SK-N-SH (cell line): ENCODE results near the gene ITGAV. TPM values are rescaled to one million over a fixed set of nuclear protein-coding genes. Genes with fewer than 3 reads are reported as not detected.

Experiments
- CTCF ChIA-PET: fragments of 300-600, 350-600 bp; formaldehyde crosslinking; extraction: SDS; loops from one replicate; lab custom pipeline; 2021; lab: Yijun Ruan, JAX
- POLR2A ChIA-PET: fragments of 350-600 bp; sonication (Branson Sonifier 250); formaldehyde crosslinking; extraction: SDS; loops from one replicate; lab custom pipeline; 2020; ENCODE audit warnings: antibody characterized with exemption, inconsistent platforms; lab: Yijun Ruan, JAX
- DNase-seq: peaks from one replicate; pipeline ENCODE4 v3.0.0; 2012
- H2AFZ ChIP-seq: fragments of 200-600 bp; sonication (generic); 2 replicates; pipeline ENCODE4 v1.8.1; 2016; ENCODE audit warnings: antibody characterized with exemption, mild to moderate bottlenecking, low read depth
- H3F3A ChIP-seq: fragments of 200-600 bp; sonication (generic); replicated peaks from 2 replicates; pipeline ENCODE3; 2016; ENCODE audit warnings: antibody characterized with exemption, mild to moderate bottlenecking; ENCODE audit not compliant: insufficient read depth
- H3K27ac ChIP-seq, 2 experiments: fragments of 200-500 bp in 1 of 2; fragments of 200-600 bp in 1 of 2; sonication (Bioruptor generic) in 1 of 2; sonication (generic), shearing (Covaris generic) in 1 of 2; 2 replicates each; pipeline versions ENCODE4 v1.5.1 to v1.6.1; 2014 to 2016; ENCODE audit warnings: low read depth in 2 of 2, inconsistent platforms in 1 of 2, low read length in 1 of 2, mild to moderate bottlenecking in 1 of 2, mixed read lengths in 1 of 2
- H3K27me3 ChIP-seq: fragments of 200-600 bp; sonication (generic), shearing (Covaris generic); 2 replicates; pipeline ENCODE4 v1.6.1; 2016; ENCODE audit warnings: mixed run types; ENCODE audit not compliant: insufficient read depth
- H3K36me3 ChIP-seq, 2 experiments: fragments of 200-500 bp in 1 of 2; fragments of 200-600 bp in 1 of 2; sonication (Bioruptor generic) in 1 of 2; sonication (generic) in 1 of 2; replicated peaks in 1 of 2; 2 replicates each; pipeline versions ENCODE3 to v1.5.1; 2014 to 2016; ENCODE audit warnings: low read length in 1 of 2, mild to moderate bottlenecking in 1 of 2; ENCODE audit not compliant: insufficient read depth in 2 of 2, control insufficient read depth in 1 of 2
- H3K4me1 ChIP-seq, 2 experiments: fragments of 200-500 bp in 1 of 2; fragments of 200-600 bp in 1 of 2; sonication (Bioruptor generic) in 1 of 2; sonication (generic), shearing (Covaris generic) in 1 of 2; 2 replicates each; pipeline versions ENCODE4 v1.5.1 to v1.6.1; 2014 to 2016; ENCODE audit warnings: low read depth in 1 of 2, low read length in 1 of 2, mixed run types in 1 of 2; ENCODE audit not compliant: insufficient read depth in 2 of 2, control insufficient read depth in 1 of 2
- H3K4me2 ChIP-seq: fragments of 200-600 bp; sonication (generic), shearing (Covaris generic); 2 replicates; pipeline ENCODE4 v1.6.1; 2017; ENCODE audit warnings: mixed run types
- H3K4me3 ChIP-seq, 2 experiments: fragments of 200-500 bp in 1 of 2; fragments of 200-600 bp in 1 of 2; sonication (Bioruptor generic) in 1 of 2; sonication (generic), shearing (Covaris generic) in 1 of 2; 2 replicates each; pipeline versions ENCODE4 v1.5.1 to v1.8.1; 2014 to 2016; ENCODE audit warnings: low read depth in 2 of 2, inconsistent platforms in 1 of 2, low read length in 1 of 2, mild to moderate bottlenecking in 1 of 2, mixed read lengths in 1 of 2, moderate library complexity in 1 of 2
- H3K79me2 ChIP-seq: fragments of 200-600 bp; sonication (generic); 2 replicates; pipeline ENCODE4 v1.8.1; 2017; ENCODE audit warnings: mild to moderate bottlenecking; ENCODE audit not compliant: insufficient read depth
- H3K9ac ChIP-seq: fragments of 200-600 bp; sonication (generic); 2 replicates; pipeline ENCODE4 v1.6.1; 2017; ENCODE audit warnings: mixed run types
- H3K9me2 ChIP-seq: fragments of 200-600 bp; sonication (generic); 2 replicates; pipeline ENCODE4 v1.6.1; 2017; ENCODE audit warnings: mixed run types
- H3K9me3 ChIP-seq: fragments of 200-600 bp; sonication (generic); 2 replicates; pipeline ENCODE4 v1.6.1; 2017; ENCODE audit warnings: mixed run types, mild to moderate bottlenecking, moderate library complexity
- H4K20me1 ChIP-seq: fragments of 200-600 bp; sonication (generic); 2 replicates; pipeline ENCODE4 v1.6.1; 2017; ENCODE audit warnings: mild to moderate bottlenecking, mixed run types; ENCODE audit not compliant: insufficient read depth
- CHD2 ChIP-seq: fragments of 150-350 bp; IDR thresholded peaks from 2 replicates; pipeline ENCODE4 v1.6.1; 2018; ENCODE audit warnings: low read length; ENCODE audit not compliant: partially characterized antibody
- CTCF ChIP-seq: fragments of 200-600 bp; sonication (generic); IDR thresholded peaks from 2 replicates; pipeline ENCODE4 v1.6.1; 2017; ENCODE audit warnings: antibody characterized with exemption, mild to moderate bottlenecking, moderate library complexity
- ELF1 ChIP-seq: IDR thresholded peaks from 2 replicates; pipeline ENCODE4 v1.4.0; 2012
- EP300 ChIP-seq, 2 experiments: IDR thresholded peaks; 2 replicates each; pipeline versions ENCODE4 v1.4.0 to v1.6.1; 2012; ENCODE audit warnings: borderline replicate concordance in 1 of 2, low read depth in 1 of 2, low read length in 1 of 2
- EZH2phosphoT487 ChIP-seq: fragments of 200-600 bp; sonication (generic); IDR thresholded peaks from 2 replicates; pipeline ENCODE4 v1.6.1; 2017; ENCODE audit warnings: low read depth, mixed run types, mild to moderate bottlenecking, antibody characterized with exemption, moderate library complexity, borderline replicate concordance
- FOSL2 ChIP-seq: IDR thresholded peaks from 2 replicates; pipeline ENCODE4 v1.4.0; 2012; ENCODE audit warnings: low read depth, mild to moderate bottlenecking, moderate library complexity, borderline replicate concordance
- FOXJ3 ChIP-seq: sonication (generic); formaldehyde crosslinking; IDR thresholded peaks from 2 replicates; pipeline ENCODE4 v1.5.1; 2020; ENCODE audit warnings: mild to moderate bottlenecking, missing genetic modification reagents
- FOXM1 ChIP-seq: IDR thresholded peaks from 2 replicates; pipeline ENCODE4 v1.4.0; 2012; ENCODE audit warnings: low read depth, mild to moderate bottlenecking
- GABPA ChIP-seq: IDR thresholded peaks from 2 replicates; pipeline ENCODE4 v1.4.0; 2012; ENCODE audit warnings: low read depth, mild to moderate bottlenecking
- JUND ChIP-seq: IDR thresholded peaks from 2 replicates; pipeline ENCODE4 v1.4.0; 2012
- MAX ChIP-seq: IDR thresholded peaks from 2 replicates; pipeline ENCODE4 v1.4.0; 2012; ENCODE audit warnings: low read depth
- MXI1 ChIP-seq: IDR thresholded peaks from 2 replicates; pipeline ENCODE4 v1.6.1; 2012; ENCODE audit warnings: mild to moderate bottlenecking, low read depth, low read length, improper control_type of control experiment
- NRF1 ChIP-seq: IDR thresholded peaks from 2 replicates; pipeline ENCODE4 v1.6.1; 2012; ENCODE audit warnings: low read depth, mild to moderate bottlenecking, low read length
- PBX3 ChIP-seq: IDR thresholded peaks from 2 replicates; pipeline ENCODE4; 2012
- RFX5 ChIP-seq: IDR thresholded peaks from 2 replicates; pipeline ENCODE4 v1.6.1; 2012; ENCODE audit warnings: mild to moderate bottlenecking, improper control_type of control experiment, low read length
- RXRA ChIP-seq: IDR thresholded peaks from 2 replicates; pipeline ENCODE4 v1.4.0; 2012; ENCODE audit warnings: low read depth, mild to moderate bottlenecking, borderline replicate concordance
- SIN3A ChIP-seq: IDR thresholded peaks from 2 replicates; pipeline ENCODE4 v1.6.1; 2012; ENCODE audit warnings: low read depth, mild to moderate bottlenecking, low read length, moderate library complexity, borderline replicate concordance
- TCF12 ChIP-seq: IDR thresholded peaks from 2 replicates; pipeline ENCODE4 v1.4.0; 2012
- USF1 ChIP-seq: IDR thresholded peaks from 2 replicates; pipeline ENCODE4 v1.4.0; 2012; ENCODE audit warnings: low read depth, borderline replicate concordance
- ZBTB33 ChIP-seq: IDR thresholded peaks from 2 replicates; pipeline ENCODE4 v1.4.0; 2012; ENCODE audit warnings: low read depth, borderline replicate concordance
- WGBS: methylation state at CpG from one replicate; pipeline ENCODE4 v1.1.6; 2017; ENCODE audit warnings: low lambda C conversion rate; 5-methylcytosine and 5-hydroxymethylcytosine counted together
- polyA plus RNA-seq, 3 experiments: library from polyadenylated mRNA; depleted of rRNA; stranded (reverse); fragments of >200 nt; gene quantifications; 2 replicates each; pipeline ENCODE4 v1.2.3, GENCODE V29; 2012

The ITGAV gene
- polyA plus RNA-seq, 1 of the 3 experiments (the other 2 are of a cell fraction): 24.3 TPM

GRCh38 chr2:186559848-186560247 is 30.0 kb upstream of the ITGAV start:
- H3K27me3 ChIP-seq: no peaks in the 10 kb centered on the region
- no peaks in the 10 kb centered on the region for H3F3A ChIP-seq
- H3K9ac ChIP-seq: no peak overlapping the region
- H3K4me2 ChIP-seq: no peak overlapping the region
- WGBS: 76% methylated on average over 3 of the region's 3 CpGs
- no peak overlapping the region for H3K27ac ChIP-seq
- no peaks in the 10 kb centered on the region for H3K36me3 ChIP-seq
- H3K9me2 ChIP-seq: no peaks in the 10 kb centered on the region
- H3K79me2 ChIP-seq: no peaks in the 10 kb centered on the region
- no peak for TF ChIP-seq ZBTB33
- TF ChIP-seq CTCF: no peak
- TF ChIP-seq FOSL2: no peak
- TF ChIP-seq CHD2: no peak
- TF ChIP-seq MAX: no peak
- TF ChIP-seq RXRA: no peak
- no peak for TF ChIP-seq TCF12
- no peak for TF ChIP-seq FOXJ3 (CRISPR knock-in tag)
- no peak for TF ChIP-seq NRF1
- no peak for TF ChIP-seq FOXM1
- TF ChIP-seq MXI1: no peak
- no peak for TF ChIP-seq EP300 (IDR thresholded peaks at IDR 0.05; ENCODE audit: borderline replicate concordance in 1 of 2, low read depth in 1 of 2, low read length in 1 of 2)
- no peak for TF ChIP-seq USF1
- TF ChIP-seq, all 33 proteins: peak for 0
- ChIA-PET CTCF (no interaction called here), POLR2A (no interaction called here)
- Histone ChIP-seq H4K20me1 (no peaks in the 10 kb centered on the region), H2AFZ (no peak overlapping the region), H3K4me3 (no peak overlapping the region), H3K9me3 (no peaks in the 10 kb centered on the region), H3K4me1 (peaks cover 0 to 5% of the 10 kb centered on the region in 2 experiments; a peak in 2 of 4 replicates)
- no peak for DNase-seq

- Histone ChIP-seq H3K27ac (no peak overlapping the region), H3F3A (no peaks in the 10 kb centered on the region), H3K9ac (no peak overlapping the region), H3K9me2 (no peaks in the 10 kb centered on the region), H2AFZ (no peak overlapping the region), H3K9me3 (no peaks in the 10 kb centered on the region), H3K4me3 (no peak overlapping the region), H3K79me2 (no peaks in the 10 kb centered on the region), H3K36me3 (no peaks in the 10 kb centered on the region), H3K27me3 (no peaks in the 10 kb centered on the region), H4K20me1 (no peaks in the 10 kb centered on the region), H3K4me1 (peaks cover 0 to 2% of the 10 kb centered on the region in 2 experiments; a peak in 2 of 4 replicates), H3K4me2 (no peak overlapping the region)
- ChIA-PET POLR2A (no interaction called here), CTCF (no interaction called here)
- 65% methylated on average over 3 of the region's 3 CpGs for WGBS
- no peak for DNase-seq
- TF ChIP-seq GABPA (no peak), EZH2phosphoT487 (no peak), RFX5 (no peak), FOXJ3 (CRISPR knock-in tag) (no peak), PBX3 (no peak), ELF1 (no peak), SIN3A (no peak), JUND (no peak)
Measured at GRCh38 chr2:186560254-186560653, 29.6 kb upstream of the ITGAV start.
